Measurements from ENCODE around the gene RNPEPL1. TPM values are rescaled to one million over a fixed set of nuclear protein-coding genes. Genes with fewer than 3 reads are reported as not detected.

The RNPEPL1 gene
- total RNA-seq, 2 donors from 2014 or later = 74.0 to 77.3 TPM

DNA sequence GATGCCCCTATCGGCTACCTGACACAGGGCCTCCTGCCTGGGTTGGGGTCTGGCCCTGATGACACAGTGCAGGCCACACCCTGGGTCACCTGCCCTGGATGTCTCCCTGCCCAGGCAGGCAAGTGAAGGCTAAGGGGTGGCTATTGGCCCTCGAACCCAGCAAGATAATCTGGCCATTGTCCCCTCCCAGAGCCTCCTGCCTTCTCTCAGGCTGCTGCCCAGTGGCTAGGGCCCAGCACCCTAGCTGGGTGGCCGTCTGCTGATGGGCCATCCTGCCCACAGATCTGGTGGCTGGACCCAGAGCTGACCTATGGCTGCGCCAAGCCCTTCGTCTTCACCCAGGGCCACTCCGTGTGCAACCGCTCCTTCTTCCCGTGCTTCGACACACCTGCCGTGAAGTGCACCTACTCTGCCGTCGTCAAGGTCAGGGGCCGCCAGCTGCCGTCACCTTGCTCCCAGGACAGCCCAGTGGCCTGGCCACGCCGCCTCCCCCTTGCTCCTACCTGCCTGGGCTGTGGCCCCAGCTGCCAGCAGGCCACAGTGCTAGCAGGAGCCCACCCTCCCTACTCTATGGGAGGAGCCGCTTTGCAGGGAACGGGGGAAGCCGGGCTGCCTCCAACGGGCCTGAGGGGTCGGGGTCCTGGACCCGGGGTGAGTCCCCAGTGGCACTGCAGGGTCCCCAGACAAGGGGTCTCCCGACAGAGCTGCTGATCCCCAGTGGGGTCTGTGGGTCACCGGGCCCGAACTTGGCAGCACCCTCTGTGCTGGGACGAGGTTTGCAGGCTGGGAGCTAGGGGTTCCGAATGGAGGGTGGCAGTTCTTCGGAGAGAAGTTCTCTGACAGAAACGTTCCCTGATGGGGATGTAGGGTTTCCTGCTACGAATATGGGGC lies 4.1 kb downstream of the RNPEPL1 start:
- no peak overlapping the region for H3K4me3 Mint-ChIP-seq
- no peaks in the 10 kb centered on the region for H3K27me3 Mint-ChIP-seq (ENCODE audit: low read depth)
- no peak overlapping the region for H3K27ac Mint-ChIP-seq
- no peak for ATAC-seq (replicated peaks in 1 of 2)
- H3K36me3 Mint-ChIP-seq (ENCODE audit: insufficient read depth in 2 of 2) = peaks cover 2 to 3% of the 10 kb centered on the region in 2 donors
- H3K9me3 Mint-ChIP-seq = no peaks in the 10 kb centered on the region
- no peak for DNase-seq
- peaks cover 35% of the 10 kb centered on the region for H3K4me1 Mint-ChIP-seq (ENCODE audit: low read depth)

- Mint-ChIP-seq H3K36me3 (ENCODE audit: insufficient read depth in 2 of 2) (no peaks in the 10 kb centered on the region), H3K27ac (no peak overlapping the region), H3K27me3 (ENCODE audit: low read depth) (no peaks in the 10 kb centered on the region), H3K9me3 (no peaks in the 10 kb centered on the region), H3K4me1 (ENCODE audit: low read depth) (peaks cover 29% of the 10 kb centered on the region), H3K4me3 (no peak overlapping the region)
- ATAC-seq (replicated peaks in 1 of 2) (no peak), DNase-seq (no peak)
These were observed 4.8 kb downstream of the RNPEPL1 start for GRCh38 chr2:240573071-240573515.

GRCh38 chr2:240573516-240574385 lies 5.5 kb downstream of the RNPEPL1 start:
- no peak for DNase-seq
- Mint-ChIP-seq H3K27ac (no peak overlapping the region), H3K4me3 (no peak overlapping the region), H3K9me3 (no peaks in the 10 kb centered on the region), H3K27me3 (ENCODE audit: low read depth) (no peaks in the 10 kb centered on the region), H3K36me3 (ENCODE audit: insufficient read depth in 2 of 2) (peaks cover 0 to 2% of the 10 kb centered on the region in 2 donors), H3K4me1 (ENCODE audit: low read depth) (peaks cover 32% of the 10 kb centered on the region)
- no peak for ATAC-seq (replicated peaks in 1 of 2)

- peaks cover 35% of the 10 kb centered on the region for H3K4me1 Mint-ChIP-seq (ENCODE audit: low read depth)
- no peak overlapping the region for H3K4me3 Mint-ChIP-seq
- H3K27ac Mint-ChIP-seq = no peak overlapping the region
- no peaks in the 10 kb centered on the region for H3K9me3 Mint-ChIP-seq
- DNase-seq (no peak), ATAC-seq (replicated peaks in 1 of 2) (no peak)
- H3K36me3 Mint-ChIP-seq (ENCODE audit: insufficient read depth in 2 of 2) = peaks cover 0 to 2% of the 10 kb centered on the region in 2 donors
- no peaks in the 10 kb centered on the region for H3K27me3 Mint-ChIP-seq (ENCODE audit: low read depth)
These were observed 6.3 kb downstream of the RNPEPL1 start for GRCh38 chr2:240574386-240575100.

DNA sequence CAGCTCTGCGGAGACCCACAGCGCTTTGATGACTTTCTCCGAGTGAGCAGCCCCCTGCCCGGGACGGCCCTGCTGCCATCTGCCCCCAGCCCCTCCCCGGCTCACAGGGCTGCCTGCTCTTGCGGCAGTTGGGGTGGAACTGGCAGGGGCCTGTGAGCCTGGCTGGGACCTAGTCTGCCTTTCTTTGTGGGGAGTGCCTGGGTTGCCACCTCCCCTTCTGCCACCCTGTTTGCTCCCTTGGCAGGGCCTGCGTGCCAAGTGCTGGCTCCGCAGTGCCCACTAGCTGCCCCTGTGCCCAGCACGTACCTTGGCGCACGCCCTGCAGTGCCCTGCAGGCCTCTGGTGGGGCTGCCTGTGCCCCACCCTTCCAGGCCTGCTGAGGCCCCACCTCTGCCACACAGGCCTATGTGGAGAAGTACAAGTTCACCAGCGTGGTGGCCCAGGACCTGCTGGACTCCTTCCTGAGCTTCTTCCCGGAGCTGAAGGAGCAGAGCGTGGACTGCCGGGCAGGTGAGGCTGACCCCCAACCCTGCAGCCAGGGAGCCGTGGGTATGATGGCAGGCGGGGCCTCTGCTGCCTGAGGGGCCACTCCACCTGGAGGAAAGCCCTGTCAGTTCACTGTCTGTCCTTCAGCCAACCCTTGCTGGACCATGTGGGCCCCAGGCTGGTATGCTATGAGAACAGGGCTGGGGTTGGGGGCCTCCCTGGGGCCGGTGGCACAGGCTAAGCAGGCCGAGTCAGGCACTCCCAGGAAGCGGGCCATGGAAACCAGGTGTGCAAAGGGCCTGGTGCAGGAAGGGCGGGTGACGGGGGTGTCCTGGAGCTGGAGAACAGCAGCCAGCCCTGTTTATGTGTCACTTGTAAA lies 7.0 kb downstream of the RNPEPL1 start:
- DNase-seq (no peak), ATAC-seq (replicated peaks in 1 of 2) (no peak)
- Mint-ChIP-seq H3K27ac (no peak overlapping the region), H3K4me3 (no peak overlapping the region), H3K4me1 (ENCODE audit: low read depth) (peaks cover 35% of the 10 kb centered on the region), H3K9me3 (no peaks in the 10 kb centered on the region), H3K27me3 (ENCODE audit: low read depth) (no peaks in the 10 kb centered on the region), H3K36me3 (ENCODE audit: insufficient read depth in 2 of 2) (peaks cover 0 to 6% of the 10 kb centered on the region in 2 donors)

DNA sequence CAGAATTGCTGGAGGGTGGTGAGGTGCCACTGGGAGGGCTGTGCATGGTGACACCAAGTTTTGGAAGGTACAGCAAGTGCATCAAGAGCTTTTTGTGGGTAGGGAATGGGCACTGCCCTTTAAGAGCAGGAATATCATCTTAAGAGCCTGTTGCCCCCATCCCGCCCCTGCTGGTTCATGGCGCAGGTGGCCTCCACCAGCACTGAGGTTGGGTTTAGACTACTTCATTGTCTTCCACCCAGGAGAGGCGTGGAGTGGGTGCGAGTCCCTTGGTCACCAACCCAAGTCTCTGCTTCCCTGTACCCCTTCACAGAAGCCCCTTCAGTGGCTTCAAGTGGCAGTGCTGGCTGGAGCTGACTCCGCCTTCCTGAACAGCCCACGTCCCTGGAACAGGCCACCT lies 7.8 kb downstream of the RNPEPL1 start:
- H3K9me3 Mint-ChIP-seq = no peaks in the 10 kb centered on the region
- DNase-seq = no peak
- peaks cover 34% of the 10 kb centered on the region for H3K4me1 Mint-ChIP-seq (ENCODE audit: low read depth)
- H3K36me3 Mint-ChIP-seq (ENCODE audit: insufficient read depth in 2 of 2) = peaks cover 2 to 13% of the 10 kb centered on the region in 2 donors
- H3K27ac Mint-ChIP-seq = no peak overlapping the region
- no peak overlapping the region for H3K4me3 Mint-ChIP-seq
- ATAC-seq (replicated peaks in 1 of 2) = no peak
- no peaks in the 10 kb centered on the region for H3K27me3 Mint-ChIP-seq (ENCODE audit: low read depth)

GRCh38 chr2:240576436-240577205 lies 8.3 kb downstream of the RNPEPL1 start:
- no peak overlapping the region for H3K4me3 Mint-ChIP-seq
- ATAC-seq (replicated peaks in 1 of 2) = no peak
- H3K27ac Mint-ChIP-seq = no peak overlapping the region
- peaks cover 2 to 15% of the 10 kb centered on the region in 2 donors for H3K36me3 Mint-ChIP-seq (ENCODE audit: insufficient read depth in 2 of 2)
- peaks cover 28% of the 10 kb centered on the region for H3K4me1 Mint-ChIP-seq (ENCODE audit: low read depth)
- no peaks in the 10 kb centered on the region for H3K9me3 Mint-ChIP-seq
- no peaks in the 10 kb centered on the region for H3K27me3 Mint-ChIP-seq (ENCODE audit: low read depth)
- no peak for DNase-seq

DNA sequence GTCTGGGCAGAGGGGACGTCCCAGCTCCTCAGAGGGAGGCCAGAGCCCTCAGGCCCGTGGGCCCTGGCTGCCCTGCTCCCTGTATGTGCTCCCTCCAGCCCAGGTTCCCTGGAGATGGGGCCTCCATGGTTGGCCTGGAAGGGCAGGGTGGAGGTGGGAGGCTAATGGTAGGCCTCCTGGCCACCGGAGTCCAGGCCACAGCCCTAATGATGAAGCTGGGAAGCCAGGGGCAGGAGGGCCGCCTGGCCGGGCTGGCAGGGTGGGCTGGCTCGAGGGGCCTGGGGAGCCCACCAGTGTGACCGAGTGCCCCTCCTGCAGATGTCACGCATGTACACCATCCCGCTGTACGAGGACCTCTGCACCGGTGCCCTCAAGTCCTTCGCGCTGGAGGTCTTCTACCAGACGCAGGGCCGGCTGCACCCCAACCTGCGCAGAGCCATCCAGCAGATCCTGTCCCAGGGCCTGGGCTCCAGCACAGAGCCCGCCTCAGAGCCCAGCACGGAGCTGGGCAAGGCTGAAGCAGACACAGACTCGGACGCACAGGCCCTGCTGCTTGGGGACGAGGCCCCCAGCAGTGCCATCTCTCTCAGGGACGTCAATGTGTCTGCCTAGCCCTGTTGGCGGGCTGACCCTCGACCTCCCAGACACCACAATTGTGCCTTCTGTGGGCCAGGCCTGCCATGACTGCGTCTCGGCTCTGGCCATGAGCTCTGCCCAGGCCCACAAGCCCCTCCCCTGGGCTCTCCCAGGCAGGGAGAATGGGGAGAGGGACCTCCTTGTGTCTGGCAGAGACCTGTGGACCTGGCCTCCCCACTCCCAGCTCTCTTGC lies 9.2 kb downstream of the RNPEPL1 start:
- Mint-ChIP-seq H3K36me3 (ENCODE audit: insufficient read depth in 2 of 2) (peaks cover 2 to 15% of the 10 kb centered on the region in 2 donors), H3K27me3 (ENCODE audit: low read depth) (no peaks in the 10 kb centered on the region), H3K27ac (no peak overlapping the region), H3K4me3 (no peak overlapping the region), H3K4me1 (ENCODE audit: low read depth) (peaks cover 27% of the 10 kb centered on the region), H3K9me3 (no peaks in the 10 kb centered on the region)
- ATAC-seq (replicated peaks in 1 of 2) = no peak
- no peak for DNase-seq

DNA sequence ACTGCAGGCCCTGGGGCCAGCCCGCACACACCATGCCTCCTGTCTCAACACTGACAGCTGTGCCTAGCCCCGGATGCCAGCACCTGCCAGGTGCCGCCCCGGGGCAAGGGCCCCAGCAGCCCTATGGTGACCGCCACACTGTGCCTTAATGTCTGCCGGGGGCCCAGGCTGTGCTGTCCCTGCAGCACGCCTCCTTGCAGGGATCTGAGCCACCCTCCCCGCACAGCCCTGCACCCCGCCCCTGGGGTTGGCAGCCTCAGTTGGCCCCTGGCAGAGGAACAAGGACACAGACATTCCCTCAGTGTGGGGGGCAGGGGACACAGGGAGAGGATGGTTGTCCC lies 9.8 kb downstream of the RNPEPL1 start:
- Mint-ChIP-seq H3K4me1 (ENCODE audit: low read depth) (peaks cover 33% of the 10 kb centered on the region), H3K9me3 (no peaks in the 10 kb centered on the region), H3K36me3 (ENCODE audit: insufficient read depth in 2 of 2) (peaks cover 2 to 15% of the 10 kb centered on the region in 2 donors), H3K4me3 (no peak overlapping the region), H3K27me3 (ENCODE audit: low read depth) (no peaks in the 10 kb centered on the region), H3K27ac (no peak overlapping the region)
- DNase-seq (no peak), ATAC-seq (replicated peaks in 1 of 2) (no peak)

DNA sequence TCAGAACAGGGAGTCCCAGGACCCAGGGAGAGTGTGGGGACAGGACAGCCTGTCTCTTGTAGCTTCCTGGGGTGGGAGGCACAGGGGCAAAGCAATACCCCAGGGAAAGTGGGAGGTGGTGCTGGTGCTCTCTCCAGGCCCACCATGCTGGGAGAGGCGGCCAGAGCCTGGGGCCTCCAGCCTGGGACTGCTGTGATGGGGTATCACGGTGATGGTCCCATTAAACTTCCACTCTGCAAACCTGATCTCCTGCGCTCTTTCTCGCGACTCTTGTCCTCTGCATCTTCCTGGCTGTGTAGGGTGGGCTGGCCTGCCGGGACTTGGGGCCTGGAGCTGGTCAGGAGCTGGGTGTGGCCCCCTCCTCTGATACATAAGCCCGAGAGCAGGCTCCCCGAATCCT lies 10.2 kb downstream of the RNPEPL1 start:
- ATAC-seq (replicated peaks in 1 of 2) = no peak
- Mint-ChIP-seq H3K4me1 (ENCODE audit: low read depth) (peaks cover 37% of the 10 kb centered on the region), H3K27me3 (ENCODE audit: low read depth) (no peaks in the 10 kb centered on the region), H3K27ac (peak overlapping the region; percentile 16), H3K36me3 (ENCODE audit: insufficient read depth in 2 of 2) (peaks cover 2 to 15% of the 10 kb centered on the region in 2 donors), H3K4me3 (no peak overlapping the region), H3K9me3 (no peaks in the 10 kb centered on the region)
- DNase-seq = no peak
